Omental fat pad (tissue), 4 donors: ENCODE results near the gene NCAPD3. TPM values are rescaled to one million over a fixed set of nuclear protein-coding genes. Genes with fewer than 3 reads are reported as not detected.

Source experiments
- ATAC-seq: fragments of 150-250 bp; one replicate; pipeline ENCODE4 v1.9.1; 2016; ENCODE audit warnings: mild to moderate bottlenecking, moderate library complexity; ENCODE audit not compliant: low FRiP score
- DNase-seq: peaks from one replicate; pipeline ENCODE4 v3.0.0-alpha.2; 2019; ENCODE audit warnings: low spot score
- total RNA-seq, 4 donors: library from RNA; depleted of rRNA; stranded (reverse); fragments of >200 nt; gene quantifications; one replicate each; pipeline ENCODE4 v1.1.0, GENCODE V29; 2016
- TF ChIP-seq, protein P1 (sequence below), 3 donors: fragments of 450-650 bp; IDR thresholded peaks; one replicate each; pipeline ENCODE4 v1.5.1; 2016 to 2017; ENCODE audit warnings: antibody characterized with exemption in 3 of 3, mild to moderate bottlenecking in 3 of 3, moderate library complexity in 2 of 3

The NCAPD3 gene
- total RNA-seq, 4 donors from 2014 or later: 10.4 to 14.3 (median 11.2) TPM

GRCh38 chr11:134154441-134154840 lies 69.3 kb downstream of the NCAPD3 start:
- ATAC-seq: no peak

GRCh38 chr11:134153147-134153905 lies 70.4 kb downstream of the NCAPD3 start:
- TF ChIP-seq, protein P1, sequence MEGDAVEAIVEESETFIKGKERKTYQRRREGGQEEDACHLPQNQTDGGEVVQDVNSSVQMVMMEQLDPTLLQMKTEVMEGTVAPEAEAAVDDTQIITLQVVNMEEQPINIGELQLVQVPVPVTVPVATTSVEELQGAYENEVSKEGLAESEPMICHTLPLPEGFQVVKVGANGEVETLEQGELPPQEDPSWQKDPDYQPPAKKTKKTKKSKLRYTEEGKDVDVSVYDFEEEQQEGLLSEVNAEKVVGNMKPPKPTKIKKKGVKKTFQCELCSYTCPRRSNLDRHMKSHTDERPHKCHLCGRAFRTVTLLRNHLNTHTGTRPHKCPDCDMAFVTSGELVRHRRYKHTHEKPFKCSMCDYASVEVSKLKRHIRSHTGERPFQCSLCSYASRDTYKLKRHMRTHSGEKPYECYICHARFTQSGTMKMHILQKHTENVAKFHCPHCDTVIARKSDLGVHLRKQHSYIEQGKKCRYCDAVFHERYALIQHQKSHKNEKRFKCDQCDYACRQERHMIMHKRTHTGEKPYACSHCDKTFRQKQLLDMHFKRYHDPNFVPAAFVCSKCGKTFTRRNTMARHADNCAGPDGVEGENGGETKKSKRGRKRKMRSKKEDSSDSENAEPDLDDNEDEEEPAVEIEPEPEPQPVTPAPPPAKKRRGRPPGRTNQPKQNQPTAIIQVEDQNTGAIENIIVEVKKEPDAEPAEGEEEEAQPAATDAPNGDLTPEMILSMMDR (IDR thresholded peaks at IDR 0.05): no peak
- DNase-seq (no peak), ATAC-seq (no peak)

More at GRCh38 chr11:134154441-134154840, 69.3 kb downstream of the NCAPD3 start:
- TF ChIP-seq, protein P1 (IDR thresholded peaks at IDR 0.05): no peak
- no peak for DNase-seq

- DNase-seq (no peak), ATAC-seq (no peak)
- TF ChIP-seq, protein P1 (IDR thresholded peaks at IDR 0.05): no peak
These were observed 71.1 kb downstream of the NCAPD3 start for GRCh38 chr11:134152696-134153095.

DNA sequence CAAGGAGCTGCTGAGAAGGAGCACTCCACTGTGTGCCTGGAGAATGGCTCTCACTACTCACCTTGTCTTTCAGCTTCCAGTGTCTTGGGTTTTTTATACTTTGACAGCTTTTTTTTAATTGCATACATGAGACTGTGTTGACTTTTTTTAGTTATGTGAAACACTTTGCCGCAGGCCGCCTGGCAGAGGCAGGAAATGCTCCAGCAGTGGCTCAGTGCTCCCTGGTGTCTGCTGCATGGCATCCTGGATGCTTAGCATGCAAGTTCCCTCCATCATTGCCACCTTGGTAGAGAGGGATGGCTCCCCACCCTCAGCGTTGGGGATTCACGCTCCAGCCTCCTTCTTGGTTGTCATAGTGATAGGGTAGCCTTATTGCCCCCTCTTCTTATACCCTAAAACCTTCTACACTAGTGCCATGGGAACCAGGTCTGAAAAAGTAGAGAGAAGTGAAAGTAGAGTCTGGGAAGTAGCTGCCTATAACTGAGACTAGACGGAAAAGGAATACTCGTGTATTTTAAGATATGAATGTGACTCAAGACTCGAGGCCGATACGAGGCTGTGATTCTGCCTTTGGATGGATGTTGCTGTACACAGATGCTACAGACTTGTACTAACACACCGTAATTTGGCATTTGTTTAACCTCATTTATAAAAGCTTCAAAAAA lies 72.6 kb downstream of the NCAPD3 start:
- TF ChIP-seq, protein P1 (IDR thresholded peaks at IDR 0.05): no peak
- no peak for ATAC-seq
- DNase-seq: no peak

- ATAC-seq: no peak
- TF ChIP-seq, protein P1 (IDR thresholded peaks at IDR 0.05): no peak
- DNase-seq: no peak
These were observed 73.4 kb downstream of the NCAPD3 start for GRCh38 chr11:134150195-134150903.

DNA sequence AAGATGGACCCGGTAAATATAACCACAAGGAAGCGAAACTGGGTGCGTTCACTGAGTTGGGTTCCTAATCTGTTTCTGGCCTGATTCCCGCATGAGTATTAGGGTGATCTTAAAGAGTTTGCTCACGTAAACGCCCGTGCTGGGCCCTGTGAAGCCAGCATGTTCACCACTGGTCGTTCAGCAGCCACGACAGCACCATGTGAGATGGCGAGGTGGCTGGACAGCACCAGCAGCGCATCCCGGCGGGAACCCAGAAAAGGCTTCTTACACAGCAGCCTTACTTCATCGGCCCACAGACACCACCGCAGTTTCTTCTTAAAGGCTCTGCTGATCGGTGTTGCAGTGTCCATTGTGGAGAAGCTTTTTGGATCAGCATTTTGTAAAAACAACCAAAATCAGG lies 74.4 kb downstream of the NCAPD3 start:
- DNase-seq (no peak), ATAC-seq (no peak)
- TF ChIP-seq, protein P1 (IDR thresholded peaks at IDR 0.05): no peak
